Measurements from ENCODE around the gene SPOCK1.

Gene SPOCK1

GRCh38 chr5:137098663-137099062, 400.5 kb downstream of the SPOCK1 start:
- Histone ChIP-seq H3K36me3 (ENCODE audit: control insufficient read depth in 1 of 2, insufficient read depth in 2 of 2, low read depth in 1 of 2, low read length in 2 of 2) (no peaks in the 10 kb centered on the region), H3K23ac (ENCODE audit: low read length in 2 of 2) (no peak overlapping the region), H2BK5ac (ENCODE audit: low read depth, low read length, poor library complexity, severe bottlenecking) (no peak overlapping the region), H3K18ac (ENCODE audit: low read depth in 1 of 2, low read length in 2 of 2) (no peak overlapping the region), H3K79me1 (replicated peaks; ENCODE audit: low read length, poor library complexity, severe bottlenecking) (no peaks in the 10 kb centered on the region), H3K27ac (ENCODE audit: low read length, poor library complexity, severe bottlenecking) (no peak overlapping the region), H3K27me3 (ENCODE audit: control insufficient read depth in 1 of 2, insufficient read depth in 1 of 2, low read length in 2 of 2) (no peaks in the 10 kb centered on the region), H3K9me3 (ENCODE audit: control insufficient read depth, low read length) (no peaks in the 10 kb centered on the region), H2BK15ac (ENCODE audit: low read depth, poor library complexity, severe bottlenecking) (no peak overlapping the region), H3K4me1 (ENCODE audit: control insufficient read depth, insufficient read depth, low read depth, low read length) (no peaks in the 10 kb centered on the region), H2AK5ac (ENCODE audit: low read length, severe bottlenecking) (no peak overlapping the region), H4K8ac (ENCODE audit: low read length) (no peak overlapping the region), H3K4me2 (ENCODE audit: low read length, poor library complexity, severe bottlenecking) (no peak overlapping the region), H3K14ac (ENCODE audit: low read length in 2 of 2) (no peak overlapping the region), H3K9ac (ENCODE audit: low read length) (no peak overlapping the region), H2BK12ac (ENCODE audit: low read length in 2 of 2) (no peak overlapping the region), H3K4me3 (ENCODE audit: insufficient read depth in 1 of 2, low read depth in 1 of 2, low read length in 2 of 2) (no peak overlapping the region), H3K4ac (ENCODE audit: low read depth in 1 of 2, low read length in 2 of 2) (no peak overlapping the region), H2AFZ (ENCODE audit: low read depth, low read length) (no peak overlapping the region), H4K91ac (ENCODE audit: low read length) (no peak overlapping the region), H2BK120ac (ENCODE audit: low read depth, low read length) (no peak overlapping the region)
- no peak for DNase-seq
- WGBS, result 67% methylated on average over 4 of the region's 4 CpGs

GRCh38 chr5:137098238-137098637, 400.9 kb downstream of the SPOCK1 start:
- Histone ChIP-seq H3K23ac (ENCODE audit: low read length in 2 of 2) (no peak overlapping the region), H2AK5ac (ENCODE audit: low read length, severe bottlenecking) (no peak overlapping the region), H4K8ac (ENCODE audit: low read length) (no peak overlapping the region), H2BK120ac (ENCODE audit: low read depth, low read length) (no peak overlapping the region), H3K4me3 (ENCODE audit: insufficient read depth in 1 of 2, low read depth in 1 of 2, low read length in 2 of 2) (no peak overlapping the region), H3K36me3 (ENCODE audit: control insufficient read depth in 1 of 2, insufficient read depth in 2 of 2, low read depth in 1 of 2, low read length in 2 of 2) (no peaks in the 10 kb centered on the region), H3K4me1 (ENCODE audit: control insufficient read depth, insufficient read depth, low read depth, low read length) (no peaks in the 10 kb centered on the region), H3K9me3 (ENCODE audit: control insufficient read depth, low read length) (no peaks in the 10 kb centered on the region), H3K18ac (ENCODE audit: low read depth in 1 of 2, low read length in 2 of 2) (no peak overlapping the region), H3K9ac (ENCODE audit: low read length) (no peak overlapping the region), H2BK15ac (ENCODE audit: low read depth, poor library complexity, severe bottlenecking) (no peak overlapping the region), H4K91ac (ENCODE audit: low read length) (no peak overlapping the region), H2BK5ac (ENCODE audit: low read depth, low read length, poor library complexity, severe bottlenecking) (no peak overlapping the region), H2BK12ac (ENCODE audit: low read length in 2 of 2) (no peak overlapping the region), H3K27ac (ENCODE audit: low read length, poor library complexity, severe bottlenecking) (no peak overlapping the region), H3K4ac (ENCODE audit: low read depth in 1 of 2, low read length in 2 of 2) (no peak overlapping the region), H3K4me2 (ENCODE audit: low read length, poor library complexity, severe bottlenecking) (no peak overlapping the region), H3K14ac (ENCODE audit: low read length in 2 of 2) (no peak overlapping the region), H3K27me3 (ENCODE audit: control insufficient read depth in 1 of 2, insufficient read depth in 1 of 2, low read length in 2 of 2) (no peaks in the 10 kb centered on the region), H3K79me1 (replicated peaks; ENCODE audit: low read length, poor library complexity, severe bottlenecking) (no peaks in the 10 kb centered on the region), H2AFZ (ENCODE audit: low read depth, low read length) (no peak overlapping the region)
- DNase-seq, result no peak
- WGBS, result 78% methylated on average over 1 of the region's 1 CpG

GRCh38 chr5:137097203-137097602, 401.9 kb downstream of the SPOCK1 start:
- H2BK15ac ChIP-seq (ENCODE audit: low read depth, poor library complexity, severe bottlenecking), result no peak overlapping the region

GRCh38 chr5:137096149-137097103, 402.7 kb downstream of the SPOCK1 start:
- Histone ChIP-seq H3K23ac (ENCODE audit: low read length in 2 of 2) (no peak overlapping the region), H4K91ac (ENCODE audit: low read length) (no peak overlapping the region), H3K9ac (ENCODE audit: low read length) (no peak overlapping the region), H3K14ac (ENCODE audit: low read length in 2 of 2) (no peak overlapping the region), H4K8ac (ENCODE audit: low read length) (no peak overlapping the region), H3K27ac (ENCODE audit: low read length, poor library complexity, severe bottlenecking) (no peak overlapping the region), H2AFZ (ENCODE audit: low read depth, low read length) (no peak overlapping the region), H2BK15ac (ENCODE audit: low read depth, poor library complexity, severe bottlenecking) (no peak overlapping the region), H2BK120ac (ENCODE audit: low read depth, low read length) (no peak overlapping the region), H3K79me1 (replicated peaks; ENCODE audit: low read length, poor library complexity, severe bottlenecking) (no peaks in the 10 kb centered on the region), H2BK12ac (ENCODE audit: low read length in 2 of 2) (no peak overlapping the region), H3K27me3 (ENCODE audit: control insufficient read depth in 1 of 2, insufficient read depth in 1 of 2, low read length in 2 of 2) (no peaks in the 10 kb centered on the region), H3K4ac (ENCODE audit: low read depth in 1 of 2, low read length in 2 of 2) (no peak overlapping the region), H3K4me1 (ENCODE audit: control insufficient read depth, insufficient read depth, low read depth, low read length) (no peaks in the 10 kb centered on the region), H3K36me3 (ENCODE audit: control insufficient read depth in 1 of 2, insufficient read depth in 2 of 2, low read depth in 1 of 2, low read length in 2 of 2) (no peaks in the 10 kb centered on the region), H2BK5ac (ENCODE audit: low read depth, low read length, poor library complexity, severe bottlenecking) (no peak overlapping the region), H3K18ac (ENCODE audit: low read depth in 1 of 2, low read length in 2 of 2) (no peak overlapping the region), H3K4me3 (ENCODE audit: insufficient read depth in 1 of 2, low read depth in 1 of 2, low read length in 2 of 2) (no peak overlapping the region), H3K4me2 (ENCODE audit: low read length, poor library complexity, severe bottlenecking) (no peak overlapping the region), H2AK5ac (ENCODE audit: low read length, severe bottlenecking) (no peak overlapping the region), H3K9me3 (ENCODE audit: control insufficient read depth, low read length) (no peaks in the 10 kb centered on the region)
- DNase-seq, result no peak
- 78% methylated on average over 3 of the region's 6 CpGs for WGBS

More at GRCh38 chr5:137097203-137097602, 401.9 kb downstream of the SPOCK1 start:
- Histone ChIP-seq H3K36me3 (ENCODE audit: control insufficient read depth in 1 of 2, insufficient read depth in 2 of 2, low read depth in 1 of 2, low read length in 2 of 2) (no peaks in the 10 kb centered on the region), H3K4me1 (ENCODE audit: control insufficient read depth, insufficient read depth, low read depth, low read length) (no peaks in the 10 kb centered on the region), H2BK12ac (ENCODE audit: low read length in 2 of 2) (no peak overlapping the region), H3K9me3 (ENCODE audit: control insufficient read depth, low read length) (no peaks in the 10 kb centered on the region), H2BK120ac (ENCODE audit: low read depth, low read length) (no peak overlapping the region), H3K4me3 (ENCODE audit: insufficient read depth in 1 of 2, low read depth in 1 of 2, low read length in 2 of 2) (no peak overlapping the region), H3K27me3 (ENCODE audit: control insufficient read depth in 1 of 2, insufficient read depth in 1 of 2, low read length in 2 of 2) (no peaks in the 10 kb centered on the region), H3K18ac (ENCODE audit: low read depth in 1 of 2, low read length in 2 of 2) (no peak overlapping the region), H2AFZ (ENCODE audit: low read depth, low read length) (no peak overlapping the region), H3K9ac (ENCODE audit: low read length) (no peak overlapping the region), H3K23ac (ENCODE audit: low read length in 2 of 2) (no peak overlapping the region), H3K4ac (ENCODE audit: low read depth in 1 of 2, low read length in 2 of 2) (no peak overlapping the region), H3K14ac (ENCODE audit: low read length in 2 of 2) (no peak overlapping the region), H3K79me1 (replicated peaks; ENCODE audit: low read length, poor library complexity, severe bottlenecking) (no peaks in the 10 kb centered on the region), H4K8ac (ENCODE audit: low read length) (no peak overlapping the region), H2BK5ac (ENCODE audit: low read depth, low read length, poor library complexity, severe bottlenecking) (no peak overlapping the region), H3K27ac (ENCODE audit: low read length, poor library complexity, severe bottlenecking) (no peak overlapping the region), H3K4me2 (ENCODE audit: low read length, poor library complexity, severe bottlenecking) (no peak overlapping the region), H2AK5ac (ENCODE audit: low read length, severe bottlenecking) (no peak overlapping the region), H4K91ac (ENCODE audit: low read length) (no peak overlapping the region)
- WGBS, result 63% methylated on average over 3 of the region's 3 CpGs
- no peak for DNase-seq
